Measurements from ENCODE around the gene ZDHHC7. TPM values are rescaled to one million over a fixed set of nuclear protein-coding genes. Genes with fewer than 3 reads are reported as not detected.

ZDHHC7 gene
- total RNA-seq, 1 donor from 2014 or later = 53.4 TPM

GRCh38 chr16:85049706-85050305, 38.5 kb upstream of the ZDHHC7 start:
- TF ChIP-seq, protein P1, sequence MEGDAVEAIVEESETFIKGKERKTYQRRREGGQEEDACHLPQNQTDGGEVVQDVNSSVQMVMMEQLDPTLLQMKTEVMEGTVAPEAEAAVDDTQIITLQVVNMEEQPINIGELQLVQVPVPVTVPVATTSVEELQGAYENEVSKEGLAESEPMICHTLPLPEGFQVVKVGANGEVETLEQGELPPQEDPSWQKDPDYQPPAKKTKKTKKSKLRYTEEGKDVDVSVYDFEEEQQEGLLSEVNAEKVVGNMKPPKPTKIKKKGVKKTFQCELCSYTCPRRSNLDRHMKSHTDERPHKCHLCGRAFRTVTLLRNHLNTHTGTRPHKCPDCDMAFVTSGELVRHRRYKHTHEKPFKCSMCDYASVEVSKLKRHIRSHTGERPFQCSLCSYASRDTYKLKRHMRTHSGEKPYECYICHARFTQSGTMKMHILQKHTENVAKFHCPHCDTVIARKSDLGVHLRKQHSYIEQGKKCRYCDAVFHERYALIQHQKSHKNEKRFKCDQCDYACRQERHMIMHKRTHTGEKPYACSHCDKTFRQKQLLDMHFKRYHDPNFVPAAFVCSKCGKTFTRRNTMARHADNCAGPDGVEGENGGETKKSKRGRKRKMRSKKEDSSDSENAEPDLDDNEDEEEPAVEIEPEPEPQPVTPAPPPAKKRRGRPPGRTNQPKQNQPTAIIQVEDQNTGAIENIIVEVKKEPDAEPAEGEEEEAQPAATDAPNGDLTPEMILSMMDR (IDR thresholded peaks at IDR 0.05; ENCODE audit: insufficient read depth, low read length, poor library complexity, severe bottlenecking) = no peak
- Histone ChIP-seq H3K36me3 (ENCODE audit: control insufficient read depth, insufficient read depth, low read length) (no peaks in the 10 kb centered on the region), H3K4me3 (ENCODE audit: low read depth, low read length) (no peak overlapping the region), H3K27me3 (ENCODE audit: control insufficient read depth, insufficient read depth, low read length) (no peaks in the 10 kb centered on the region)
- no peak for DNase-seq (ENCODE audit: low read depth)

GRCh38 chr16:85048921-85049562, 37.7 kb upstream of the ZDHHC7 start:
- no peaks in the 10 kb centered on the region for H3K27me3 ChIP-seq (ENCODE audit: control insufficient read depth, insufficient read depth, low read length)
- no peak for DNase-seq (ENCODE audit: low read depth)
- H3K4me3 ChIP-seq (ENCODE audit: low read depth, low read length) = no peak overlapping the region
- TF ChIP-seq, protein P1 (IDR thresholded peaks at IDR 0.05; ENCODE audit: insufficient read depth, low read length, poor library complexity, severe bottlenecking) = no peak
- H3K36me3 ChIP-seq (ENCODE audit: control insufficient read depth, insufficient read depth, low read length) = no peaks in the 10 kb centered on the region

GRCh38 chr16:85047867-85048455, 36.6 kb upstream of the ZDHHC7 start:
- no peak for DNase-seq (ENCODE audit: low read depth)
- no peak overlapping the region for H3K4me3 ChIP-seq (ENCODE audit: low read depth, low read length)
- H3K27me3 ChIP-seq (ENCODE audit: control insufficient read depth, insufficient read depth, low read length) = no peaks in the 10 kb centered on the region
- TF ChIP-seq, protein P1 (IDR thresholded peaks at IDR 0.05; ENCODE audit: insufficient read depth, low read length, poor library complexity, severe bottlenecking) = no peak
- no peaks in the 10 kb centered on the region for H3K36me3 ChIP-seq (ENCODE audit: control insufficient read depth, insufficient read depth, low read length)

DNA sequence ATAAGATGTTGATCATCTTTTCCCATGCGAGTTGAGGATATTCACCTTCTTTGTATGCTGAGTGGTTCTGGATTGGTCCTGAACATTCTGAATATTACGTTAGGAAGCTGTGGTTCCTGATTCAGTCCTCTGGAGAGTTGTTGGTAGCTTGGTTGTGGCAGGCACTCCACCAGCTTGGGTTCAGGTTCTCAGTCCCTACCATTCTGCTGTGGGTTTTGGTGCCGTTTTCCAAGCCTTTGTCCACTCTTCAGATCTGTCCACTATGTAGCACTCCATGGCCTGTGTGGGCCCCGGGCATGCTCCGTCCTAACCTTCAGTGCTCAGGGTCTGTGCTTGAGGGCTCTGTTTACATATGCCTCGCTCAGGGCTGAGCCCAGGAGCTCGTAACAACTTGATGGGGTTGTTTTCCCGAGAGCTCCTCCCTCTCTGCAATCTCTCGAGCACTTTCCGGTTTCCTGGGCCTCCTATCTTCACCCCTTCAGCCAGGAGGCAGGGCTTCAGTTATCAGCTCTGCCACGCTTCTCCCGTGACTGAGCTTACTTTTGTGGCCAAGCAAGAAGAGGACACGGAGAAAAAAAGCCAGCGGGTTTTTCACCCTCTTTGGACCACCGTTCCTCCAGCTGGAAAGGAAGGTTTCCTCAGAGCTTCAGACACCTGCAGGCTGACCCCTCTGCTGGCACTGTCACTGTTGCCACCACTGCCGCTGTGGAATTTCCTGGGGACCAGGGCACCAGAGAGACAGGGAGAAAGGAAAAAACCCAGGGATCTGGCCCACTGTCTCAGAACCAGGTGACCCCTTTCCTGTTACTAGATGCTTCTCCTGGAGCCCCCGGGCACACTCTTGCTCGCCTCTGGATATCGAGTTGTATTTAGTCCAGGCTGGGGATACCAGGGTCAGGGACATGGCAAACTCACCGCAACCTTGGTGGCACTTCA, 35.9 kb upstream of the ZDHHC7 start:
- H3K27me3 ChIP-seq (ENCODE audit: control insufficient read depth, insufficient read depth, low read length) = no peaks in the 10 kb centered on the region
- no peaks in the 10 kb centered on the region for H3K36me3 ChIP-seq (ENCODE audit: control insufficient read depth, insufficient read depth, low read length)
- TF ChIP-seq, protein P1 (IDR thresholded peaks at IDR 0.05; ENCODE audit: insufficient read depth, low read length, poor library complexity, severe bottlenecking) = no peak
- no peak overlapping the region for H3K4me3 ChIP-seq (ENCODE audit: low read depth, low read length)
- DNase-seq (ENCODE audit: low read depth) = no peak

DNA sequence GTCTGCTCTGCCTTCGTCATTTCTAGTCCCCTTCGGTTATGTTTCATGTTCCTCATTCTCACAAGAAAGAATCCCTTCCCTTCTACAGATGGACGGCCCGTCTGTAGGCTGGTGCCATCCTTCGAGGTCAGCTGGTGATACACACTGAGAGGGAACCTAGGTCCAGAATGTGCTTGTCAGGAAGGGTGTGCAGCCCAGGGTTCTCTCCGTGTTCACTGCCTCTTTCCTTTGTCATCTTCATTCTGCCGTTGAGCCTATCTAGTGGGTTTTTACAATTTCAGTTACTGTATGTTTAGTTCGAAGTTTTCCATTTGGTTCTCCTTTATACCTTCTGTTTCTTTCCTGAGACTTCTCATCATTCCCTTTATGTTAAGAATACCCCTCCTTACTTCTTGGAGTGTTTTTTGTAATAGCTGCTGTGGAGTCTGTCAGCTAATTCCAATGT, 35.2 kb upstream of the ZDHHC7 start:
- TF ChIP-seq, protein P1 (IDR thresholded peaks at IDR 0.05; ENCODE audit: insufficient read depth, low read length, poor library complexity, severe bottlenecking) = no peak
- Histone ChIP-seq H3K4me3 (ENCODE audit: low read depth, low read length) (no peak overlapping the region), H3K27me3 (ENCODE audit: control insufficient read depth, insufficient read depth, low read length) (no peaks in the 10 kb centered on the region), H3K36me3 (ENCODE audit: control insufficient read depth, insufficient read depth, low read length) (no peaks in the 10 kb centered on the region)
- no peak for DNase-seq (ENCODE audit: low read depth)

All from kidney epithelial cell (primary cell).